Measurements from ENCODE around the gene SHH.
A peak's percentile ranks its signal among the peaks of the same experiment; 100 is the strongest.

The SHH gene

DNA sequence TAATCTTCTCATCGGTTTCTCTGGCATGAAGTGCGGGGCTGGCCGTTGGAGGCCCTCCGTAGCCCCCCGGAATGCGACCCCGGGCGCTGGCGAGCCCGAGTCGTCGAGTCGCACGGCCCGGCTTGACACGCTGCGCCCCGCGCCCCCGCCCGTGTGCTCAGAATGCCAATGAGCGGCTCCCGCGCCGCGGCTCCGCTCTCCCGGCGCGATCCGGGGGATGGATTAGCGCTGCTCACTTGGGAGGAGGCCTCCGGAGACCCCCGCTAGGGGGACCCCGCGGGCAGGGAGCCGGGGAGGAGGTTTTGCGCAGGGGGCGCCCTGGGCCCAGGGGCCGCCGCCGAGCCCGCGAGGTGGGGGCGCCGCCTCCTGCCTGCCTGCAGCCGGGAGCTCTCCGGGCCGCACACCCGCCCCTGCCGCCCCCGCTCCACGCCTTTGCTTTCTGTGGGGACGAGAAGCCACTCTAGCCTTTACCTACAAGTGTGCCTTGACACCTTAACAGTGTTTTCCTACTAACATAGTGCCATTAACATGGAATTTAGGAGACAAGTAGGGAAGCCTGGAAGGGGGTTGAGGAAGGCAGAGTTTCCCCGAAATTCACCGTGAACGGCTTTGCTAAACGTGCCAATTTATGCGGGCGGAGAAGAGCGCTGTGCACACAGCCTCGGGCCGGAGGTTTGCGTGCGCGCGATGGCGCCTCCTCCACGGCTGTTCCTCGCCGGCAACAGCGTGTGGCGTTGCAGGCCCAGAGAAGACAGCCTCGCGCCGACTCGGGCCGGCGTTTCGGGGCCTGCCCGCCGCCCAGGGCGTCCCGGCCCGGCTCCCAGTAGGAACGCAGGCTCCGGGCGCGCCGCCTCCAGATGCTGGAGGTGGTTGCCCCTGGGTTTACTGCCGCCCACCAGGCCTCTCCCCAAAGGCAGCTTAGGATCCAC, 7.1 kb downstream of the SHH start:
- peak; percentile 39 for DNase-seq

DNA sequence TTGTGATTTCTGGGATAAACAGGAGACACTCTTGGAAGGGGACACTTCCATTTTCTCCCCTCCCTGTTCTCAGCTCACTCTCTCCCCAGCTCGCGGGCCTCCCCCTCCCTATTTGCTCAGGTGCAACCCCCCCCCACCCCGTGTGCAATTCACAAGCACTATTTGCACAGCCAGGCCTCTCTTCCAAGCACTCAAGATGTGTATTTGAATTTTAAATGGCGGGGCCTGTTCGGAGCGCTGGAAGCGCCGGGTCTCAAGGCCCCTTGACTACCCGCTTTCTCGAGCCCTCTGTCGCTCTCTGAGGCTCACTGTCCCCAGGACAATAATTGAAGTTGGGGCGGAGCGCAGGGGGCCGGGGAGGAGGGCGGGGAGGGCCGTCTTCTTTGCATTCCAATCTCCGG, 7.8 kb downstream of the SHH start:
- no peak for DNase-seq

DNA sequence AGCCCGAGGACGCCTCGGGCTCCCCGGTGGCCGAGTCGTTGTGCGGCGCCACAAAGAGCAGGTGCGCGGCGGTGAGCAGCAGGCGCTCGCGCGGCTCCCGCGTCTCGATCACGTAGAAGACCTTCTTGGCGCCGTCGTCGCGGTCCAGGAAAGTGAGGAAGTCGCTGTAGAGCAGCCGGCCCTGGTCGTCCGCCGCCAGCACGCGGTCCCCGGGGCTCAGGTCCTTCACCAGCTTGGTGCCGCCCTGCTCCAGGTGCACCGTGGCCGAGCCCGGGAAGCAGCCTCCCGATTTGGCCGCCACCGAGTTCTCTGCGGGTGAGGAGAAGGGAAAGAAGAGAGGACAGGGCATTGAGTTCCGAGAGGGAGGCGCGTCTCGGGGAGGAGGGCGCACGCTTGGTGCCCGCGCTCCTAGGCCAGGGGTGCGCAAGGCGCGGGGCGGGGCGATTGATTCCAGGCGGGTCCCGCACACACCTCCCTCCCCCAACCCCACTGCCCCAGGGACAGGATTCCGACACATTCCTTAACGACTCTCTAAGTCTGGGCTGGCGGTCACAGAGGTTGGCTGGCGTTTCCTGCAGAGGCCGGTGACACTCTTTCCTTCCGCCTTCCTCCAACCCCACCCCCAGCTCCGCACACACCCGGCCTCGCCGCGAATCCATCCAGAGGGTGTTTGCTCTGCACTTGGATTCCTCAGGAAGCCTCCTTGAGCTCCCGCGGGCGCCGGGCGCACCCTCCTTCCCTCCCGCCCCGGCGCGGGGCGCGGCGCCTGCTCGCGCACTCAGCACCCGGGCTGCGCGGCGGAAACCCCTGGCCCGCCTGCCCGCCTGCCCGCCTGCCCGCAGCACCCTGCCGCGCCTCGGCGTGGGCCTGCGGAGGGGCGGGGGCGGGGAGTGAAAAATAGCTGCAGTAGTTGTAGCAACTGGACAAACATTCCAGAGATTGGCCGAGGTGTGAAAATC, 8.6 kb downstream of the SHH start:
- no peak for DNase-seq

GRCh38 chr7:155802906-155803417, 9.3 kb downstream of the SHH start:
- no peak for DNase-seq

- DNase-seq = no peak
Observed at GRCh38 chr7:155802291-155802690, 10.0 kb downstream of the SHH start.

GRCh38 chr7:155800741-155801267, 11.5 kb downstream of the SHH start:
- no peak for DNase-seq

DNA sequence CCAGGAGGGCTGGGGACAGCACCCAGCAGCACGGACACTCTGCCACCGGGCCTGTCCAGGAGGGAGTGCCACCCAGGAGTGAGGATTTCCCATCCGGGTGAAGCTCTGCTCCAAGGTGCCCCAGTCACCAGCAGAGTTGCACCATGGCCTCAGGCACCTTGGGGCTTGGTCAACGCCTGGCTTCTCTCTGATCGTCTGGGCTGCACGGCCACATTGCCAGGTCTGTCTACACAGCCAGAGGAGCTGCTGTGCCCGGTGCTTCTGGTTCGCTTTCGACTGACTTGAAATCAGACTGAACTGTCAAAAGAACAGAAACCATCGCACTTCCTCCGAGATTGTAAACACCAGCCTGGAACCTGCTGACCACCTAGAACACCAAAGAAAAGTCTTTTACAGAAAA, 12.0 kb downstream of the SHH start:
- DNase-seq = no peak

DNA sequence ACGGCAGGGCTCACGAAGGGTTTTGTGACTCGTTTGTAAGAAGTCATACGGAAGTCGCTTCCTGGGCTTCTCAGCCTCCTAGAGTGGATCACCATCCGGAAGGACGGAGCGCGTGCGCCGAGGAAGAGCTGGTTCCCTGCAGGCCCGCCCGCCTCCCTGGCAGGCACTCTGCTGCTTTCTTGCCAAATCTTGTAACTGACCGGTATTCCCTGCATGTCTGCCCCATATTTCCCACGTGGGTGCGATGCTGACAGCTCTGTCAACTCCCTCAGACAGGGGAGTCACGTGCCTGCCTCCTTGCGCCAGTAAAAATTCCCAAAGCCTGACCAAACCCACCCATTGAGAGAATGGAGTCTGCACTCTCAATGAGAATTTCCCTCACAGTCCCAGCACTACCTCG, 12.7 kb downstream of the SHH start:
- no peak for DNase-seq

DNA sequence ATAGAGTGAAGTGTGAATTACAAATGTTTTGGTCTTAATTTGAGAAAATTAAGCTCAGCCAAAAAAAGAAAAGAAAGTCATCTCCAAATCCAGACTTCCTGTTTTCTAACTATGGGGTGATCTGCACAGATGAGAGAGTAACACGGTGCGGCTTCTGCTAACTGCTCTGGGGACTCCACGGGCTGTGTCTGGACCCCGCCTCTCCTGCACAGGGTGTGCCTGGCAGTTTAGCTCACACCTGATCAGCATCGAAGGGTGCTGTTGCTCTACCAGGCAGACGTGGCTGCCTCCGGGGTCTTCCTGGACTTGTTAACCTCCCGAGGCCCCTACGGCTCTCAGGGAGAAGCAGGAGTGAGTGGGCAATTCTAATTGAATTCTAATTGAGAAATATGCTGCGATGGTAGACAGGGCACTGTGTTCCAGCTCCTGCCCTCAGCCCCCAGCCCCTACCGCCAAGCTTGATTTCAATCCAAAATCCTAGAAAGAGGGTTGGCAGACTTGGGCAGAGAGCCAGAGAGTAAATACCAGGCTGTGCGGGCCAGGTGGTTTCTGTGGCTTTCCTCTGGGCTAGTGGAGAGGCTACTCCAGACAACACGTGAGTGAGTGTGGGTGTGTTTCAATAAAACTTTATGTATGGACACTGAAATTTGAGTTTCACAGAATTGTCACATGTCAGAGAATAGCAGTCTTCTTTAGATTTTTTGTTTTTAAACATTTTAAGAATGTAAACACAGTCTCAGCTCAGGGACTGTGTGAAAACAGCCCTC, 13.4 kb downstream of the SHH start:
- no peak for DNase-seq

GRCh38 chr7:155797262-155798250, 14.7 kb downstream of the SHH start:
- DNase-seq = no peak

GRCh38 chr7:155796381-155797261, 15.6 kb downstream of the SHH start:
- DNase-seq = no peak

DNA sequence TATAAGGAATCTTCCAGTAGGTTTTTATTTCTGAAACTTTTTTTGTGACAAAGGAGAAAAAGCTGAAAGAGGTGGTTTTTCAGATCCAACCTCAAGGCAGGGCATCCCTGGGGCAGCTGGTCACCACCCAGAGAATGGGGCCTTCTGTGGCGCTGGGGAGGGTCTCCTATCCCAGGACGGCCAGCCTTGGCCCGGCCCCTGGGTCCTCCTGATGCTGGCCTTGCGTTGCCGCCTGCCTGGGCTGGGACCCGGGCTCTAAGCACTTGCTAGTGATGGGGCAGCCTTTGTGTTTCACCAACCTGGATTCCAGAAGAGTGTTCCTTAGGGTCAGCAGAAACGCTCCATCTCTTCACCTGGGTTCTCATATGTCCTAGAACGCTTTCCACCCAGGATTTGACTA, 16.3 kb downstream of the SHH start:
- no peak for DNase-seq

DNA sequence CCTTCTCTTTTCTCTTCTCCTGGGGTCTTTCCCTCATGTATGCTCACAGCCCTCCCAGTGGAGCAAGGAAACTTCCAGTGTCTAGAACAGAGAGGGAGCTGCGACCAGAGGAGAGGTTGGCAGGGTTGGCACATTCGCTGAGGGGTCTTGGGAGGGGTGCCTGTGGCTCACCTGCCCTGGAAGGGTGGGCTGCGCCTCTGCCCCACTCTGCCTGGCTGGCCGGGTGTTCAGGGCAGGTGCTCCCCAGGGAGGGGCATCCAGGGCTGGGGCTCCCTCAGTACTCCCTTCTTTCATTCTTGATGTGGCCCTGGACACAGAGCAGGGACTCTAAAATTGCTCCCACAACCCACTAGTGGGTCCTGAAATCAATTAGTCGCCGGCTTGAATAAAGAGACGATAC, 16.9 kb downstream of the SHH start:
- no peak for DNase-seq

DNA sequence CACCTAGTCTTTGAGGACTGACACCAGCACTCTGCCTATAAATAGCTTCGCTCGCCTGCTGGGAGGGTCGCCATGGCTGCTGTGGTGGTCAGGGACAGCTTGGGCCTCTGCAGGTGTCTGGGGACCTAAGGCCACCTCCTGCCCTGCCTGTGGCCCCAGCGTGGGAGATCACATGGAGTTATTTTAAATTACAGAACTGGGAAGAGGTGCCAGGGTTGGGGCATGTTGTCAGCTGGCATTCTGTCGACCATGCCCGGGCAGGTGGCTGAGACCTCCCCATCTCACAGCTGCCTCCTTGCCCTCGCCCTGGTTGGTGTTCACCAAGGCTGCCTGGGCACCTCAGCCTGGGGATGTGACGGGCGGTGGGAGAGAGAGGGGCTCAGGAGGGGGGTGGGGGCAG, 18.1 kb downstream of the SHH start:
- DNase-seq = no peak

DNA sequence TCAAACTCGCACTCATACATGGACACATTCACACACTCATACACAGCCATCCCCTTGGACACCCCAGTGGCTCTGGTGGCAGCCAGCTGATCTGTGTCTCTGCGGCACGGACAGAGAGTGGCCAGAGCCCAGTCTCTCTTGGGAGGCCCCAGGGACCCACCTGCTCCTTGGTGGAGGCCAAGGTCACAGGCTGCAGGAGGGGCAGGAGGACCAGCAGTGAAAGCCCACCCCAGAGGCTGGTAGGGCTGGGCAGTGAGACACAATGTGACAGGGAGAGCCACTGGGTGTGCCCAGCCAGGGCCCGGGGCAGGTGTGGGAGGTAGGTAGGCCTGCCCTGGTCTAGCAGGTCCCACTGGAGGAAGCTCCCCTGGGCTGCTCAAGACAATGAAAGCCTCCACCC, 18.5 kb downstream of the SHH start:
- no peak for DNase-seq

- no peak for DNase-seq
Observed at GRCh38 chr7:155792999-155793560, 19.2 kb downstream of the SHH start.

- no peak for DNase-seq
Observed at GRCh38 chr7:155792315-155792960, 19.8 kb downstream of the SHH start.

- no peak for DNase-seq
Observed at GRCh38 chr7:155791836-155792235, 20.4 kb downstream of the SHH start.

- no peak for DNase-seq
Observed at GRCh38 chr7:155791214-155791737, 21.0 kb downstream of the SHH start.

All from NCI-H1694 treated with DMSO at 0.1 percent for 48 hours (cell line).